Occipital lobe (tissue), 2 donors: ENCODE data around the gene ARHGAP33. TPM values are rescaled to one million over a fixed set of nuclear protein-coding genes. Genes with fewer than 3 reads are reported as not detected.

ENCODE experiments used
- DNase-seq: peaks from one replicate; lab custom pipeline; 2025; lab: John Stamatoyannopoulos, UW
- total RNA-seq: library from RNA; depleted of rRNA; stranded (reverse); fragments of >200 nt; gene quantifications from one replicate; pipeline ENCODE4 v1.2.3, GENCODE V29; 2014

Gene ARHGAP33
- 85.5 TPM for total RNA-seq

GRCh38 chr19:35775298-35776101 is at the start of gene ARHGAP33:
Gene ARHGAP33, plus strand, starts transcription at chr19:35775564. Its CDS starts 95 bp downstream, at chr19:35775659.
- DNase-seq = peak; percentile 97

- DNase-seq = no peak
Measured at GRCh38 chr19:35727053-35727955, 48.1 kb upstream of the ARHGAP33 start.

- DNase-seq = no peak
Measured at GRCh38 chr19:35727956-35728706, 47.2 kb upstream of the ARHGAP33 start.

- no peak for DNase-seq
Measured at GRCh38 chr19:35729021-35729420, 46.3 kb upstream of the ARHGAP33 start.

GRCh38 chr19:35729763-35730162 is 45.6 kb upstream of the ARHGAP33 start:
- no peak for DNase-seq

GRCh38 chr19:35730326-35730725 is 45.0 kb upstream of the ARHGAP33 start:
- no peak for DNase-seq

GRCh38 chr19:35731353-35731752 is 44.0 kb upstream of the ARHGAP33 start:
- DNase-seq = no peak

GRCh38 chr19:35731779-35732405 is 43.5 kb upstream of the ARHGAP33 start:
- no peak for DNase-seq

GRCh38 chr19:35732540-35733179 is 42.7 kb upstream of the ARHGAP33 start:
- DNase-seq = no peak

GRCh38 chr19:35733180-35734125 is 41.9 kb upstream of the ARHGAP33 start:
- no peak for DNase-seq

- no peak for DNase-seq
Measured at GRCh38 chr19:35734273-35734672, 41.1 kb upstream of the ARHGAP33 start.

- DNase-seq = no peak
Measured at GRCh38 chr19:35734889-35735288, 40.5 kb upstream of the ARHGAP33 start.

GRCh38 chr19:35736913-35737886 is 38.2 kb upstream of the ARHGAP33 start:
- DNase-seq = no peak

GRCh38 chr19:35738021-35738886 is 37.1 kb upstream of the ARHGAP33 start:
- no peak for DNase-seq

GRCh38 chr19:35738887-35739229 is 36.5 kb upstream of the ARHGAP33 start:
- DNase-seq = no peak

- DNase-seq = no peak
Measured at GRCh38 chr19:35739275-35740107, 35.9 kb upstream of the ARHGAP33 start.

- DNase-seq = no peak
Measured at GRCh38 chr19:35740108-35740422, 35.3 kb upstream of the ARHGAP33 start.
